ENCODE measurements around the gene ADSL.
A peak's percentile ranks its signal among the peaks of the same experiment; 100 is the strongest.
"Not testable (repeated sequence)": the region's sequence is repeated elsewhere in the genome, so short reads cannot be mapped to it uniquely, and the experiment has no call there.

The ADSL gene

DNA sequence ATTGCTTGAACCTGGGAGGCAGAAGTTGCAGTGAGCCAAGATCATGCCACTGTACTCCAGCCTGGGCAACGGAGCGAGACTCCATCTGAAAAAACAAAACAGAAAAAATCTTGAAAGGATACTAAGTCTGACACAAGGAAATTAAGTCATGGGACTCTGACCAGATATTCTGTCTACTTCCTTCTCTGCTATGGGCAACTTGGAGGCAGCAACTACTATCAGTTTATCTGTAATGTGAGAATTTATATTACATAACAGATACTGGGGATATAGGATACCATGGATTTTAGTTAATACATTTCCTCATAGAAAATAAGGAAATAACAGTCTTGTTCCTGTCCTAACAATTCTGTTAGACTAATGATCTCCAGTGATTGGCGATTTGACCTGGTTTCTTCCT is 22.5 kb downstream of the ADSL start:
- no peak for TF ChIP-seq ZNF274 (IDR thresholded peaks at IDR 0.05; ENCODE audit: low read depth, low read length)
- no peak overlapping the region for H3K4me3 ChIP-seq (ENCODE audit: low read length)

DNA sequence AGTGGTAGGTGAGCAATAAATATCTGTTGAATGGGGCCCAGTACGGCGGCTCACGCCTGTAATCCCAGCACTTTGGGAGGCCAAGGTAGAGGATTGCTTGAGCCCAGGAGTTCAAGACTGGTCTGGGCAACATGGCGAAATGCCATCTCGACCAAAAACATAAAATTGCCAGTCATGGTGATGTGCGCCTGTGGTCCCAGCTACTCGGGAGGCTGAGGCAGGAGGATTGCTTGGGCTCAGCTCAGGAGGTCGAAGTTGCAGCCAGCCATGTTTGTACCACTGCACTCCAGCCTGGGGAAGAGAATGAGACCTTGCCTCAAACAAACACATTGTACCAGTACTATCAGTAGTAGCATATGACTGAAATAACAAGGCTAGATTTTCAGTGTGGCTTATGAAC is 28.3 kb downstream of the ADSL start:
- no peak for TF ChIP-seq ZNF274 (IDR thresholded peaks at IDR 0.05; ENCODE audit: low read depth, low read length)
- H3K4me3 ChIP-seq (ENCODE audit: low read length), result no peak overlapping the region

DNA sequence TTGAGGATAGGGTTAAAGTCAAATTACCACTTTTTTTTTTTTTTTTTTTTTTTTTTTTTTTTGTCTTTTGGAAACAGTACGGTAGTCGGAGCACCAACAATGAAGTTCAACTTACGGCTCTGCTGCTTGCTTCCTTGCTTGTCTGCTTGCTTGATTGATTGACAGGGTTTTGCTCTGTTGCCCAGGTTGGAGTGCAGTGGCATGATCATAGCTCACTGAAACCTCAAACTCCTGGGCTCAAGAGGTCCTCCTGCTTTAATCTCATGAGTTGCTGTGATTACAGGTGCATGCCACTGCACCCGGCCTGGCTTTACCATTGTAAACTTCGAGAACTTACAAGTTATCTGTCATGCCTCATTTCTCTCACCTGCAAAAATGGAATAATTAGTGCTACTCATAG is 29.8 kb downstream of the ADSL start:
- H3K4me3 ChIP-seq (ENCODE audit: low read length), result no peak overlapping the region
- TF ChIP-seq ZNF274 (IDR thresholded peaks at IDR 0.05; ENCODE audit: low read depth, low read length), result no peak

GRCh38 chr22:40377931-40378330 is 31.6 kb downstream of the ADSL start:
- no peak for TF ChIP-seq ZNF274 (IDR thresholded peaks at IDR 0.05; ENCODE audit: low read depth, low read length)
- H3K4me3 ChIP-seq (ENCODE audit: low read length), result no peak overlapping the region

- H3K4me3 ChIP-seq (ENCODE audit: low read length), result not testable (repeated sequence)
Observed at GRCh38 chr22:40378448-40378847, 32.1 kb downstream of the ADSL start.

GRCh38 chr22:40381461-40381860 is 35.2 kb downstream of the ADSL start:
- no peak for TF ChIP-seq ZNF274 (IDR thresholded peaks at IDR 0.05; ENCODE audit: low read depth, low read length)

GRCh38 chr22:40383905-40384304 is 37.6 kb downstream of the ADSL start:
- H3K4me3 ChIP-seq (ENCODE audit: low read length), result no peak overlapping the region
- no peak for TF ChIP-seq ZNF274 (IDR thresholded peaks at IDR 0.05; ENCODE audit: low read depth, low read length)

More at GRCh38 chr22:40381461-40381860, 35.2 kb downstream of the ADSL start:
- no peak overlapping the region for H3K4me3 ChIP-seq (ENCODE audit: low read length)

DNA sequence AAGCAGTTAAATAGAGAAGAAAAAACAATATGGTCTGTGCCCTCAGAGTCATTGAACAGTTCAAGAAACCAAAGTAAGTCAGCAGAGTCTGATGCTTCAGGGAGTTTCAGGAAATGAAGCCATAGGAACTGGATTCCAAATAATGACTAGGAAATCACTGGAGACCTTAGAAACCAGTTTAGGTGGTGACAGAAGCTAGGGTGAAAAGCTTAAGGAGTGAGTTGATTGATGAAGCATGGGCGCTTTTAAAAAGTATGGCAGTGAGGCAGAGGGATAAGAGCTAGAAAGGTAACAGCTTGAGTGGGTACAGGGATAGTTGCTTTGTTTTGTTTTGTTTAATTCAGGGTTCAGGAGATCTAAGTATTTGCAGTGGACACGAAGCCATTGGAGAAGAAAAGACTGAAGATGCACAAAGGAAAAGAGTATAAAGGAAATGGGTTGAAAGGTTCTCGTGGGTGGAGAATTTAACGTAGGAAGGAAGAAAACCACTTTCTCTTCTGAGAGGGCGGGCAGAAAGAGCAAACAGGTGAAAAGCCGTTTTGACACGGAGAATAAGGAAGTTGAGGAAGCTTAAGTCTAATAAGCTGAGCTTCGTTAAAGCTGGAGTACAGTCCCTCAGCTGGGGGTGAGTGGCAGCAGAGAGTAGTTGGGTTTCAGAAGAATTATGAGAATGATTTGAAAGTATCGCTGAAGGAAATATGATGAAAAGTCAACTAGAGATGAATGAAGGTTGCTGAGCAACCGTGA is 38.9 kb downstream of the ADSL start:
- no peak for TF ChIP-seq ZNF274 (IDR thresholded peaks at IDR 0.05; ENCODE audit: low read depth, low read length)
- H3K4me3 ChIP-seq (ENCODE audit: low read length), result peak overlapping the region; percentile 38

GRCh38 chr22:40387746-40388145 is 41.4 kb downstream of the ADSL start:
- H3K4me3 ChIP-seq (ENCODE audit: low read length), result no peak overlapping the region
- no peak for TF ChIP-seq ZNF274 (IDR thresholded peaks at IDR 0.05; ENCODE audit: low read depth, low read length)

DNA sequence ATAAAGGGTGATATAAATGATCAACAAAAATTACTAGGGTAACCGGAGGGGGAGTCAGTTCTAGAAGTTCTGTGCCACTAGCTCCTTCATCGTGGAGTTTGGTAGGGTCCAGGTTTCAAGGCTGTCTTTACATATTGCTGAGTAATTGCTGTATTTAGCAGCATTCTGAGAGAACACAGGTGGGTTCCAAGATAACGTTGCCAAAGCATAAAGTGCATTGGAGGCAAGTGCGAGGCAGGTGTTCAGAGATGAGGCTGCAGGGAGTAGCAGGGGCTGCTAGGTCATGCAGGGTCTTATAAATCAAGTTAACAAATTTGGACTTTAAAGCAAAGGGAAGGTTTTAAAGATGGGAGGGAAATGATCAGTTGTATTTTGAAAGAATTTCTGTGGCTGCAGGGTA is 41.9 kb downstream of the ADSL start:
- no peak overlapping the region for H3K4me3 ChIP-seq (ENCODE audit: low read length)
- no peak for TF ChIP-seq ZNF274 (IDR thresholded peaks at IDR 0.05; ENCODE audit: low read depth, low read length)

- no peak overlapping the region for H3K4me3 ChIP-seq (ENCODE audit: low read length)
- TF ChIP-seq ZNF274 (IDR thresholded peaks at IDR 0.05; ENCODE audit: low read depth, low read length), result no peak
Observed at GRCh38 chr22:40391417-40391816, 45.1 kb downstream of the ADSL start.

GRCh38 chr22:40392618-40393017 is 46.3 kb downstream of the ADSL start:
- H3K4me3 ChIP-seq (ENCODE audit: low read length), result no peak overlapping the region
- TF ChIP-seq ZNF274 (IDR thresholded peaks at IDR 0.05; ENCODE audit: low read depth, low read length), result no peak

GRCh38 chr22:40394607-40395006 is 48.3 kb downstream of the ADSL start:
- no peak for TF ChIP-seq ZNF274 (IDR thresholded peaks at IDR 0.05; ENCODE audit: low read depth, low read length)
- H3K4me3 ChIP-seq (ENCODE audit: low read length), result no peak overlapping the region

DNA sequence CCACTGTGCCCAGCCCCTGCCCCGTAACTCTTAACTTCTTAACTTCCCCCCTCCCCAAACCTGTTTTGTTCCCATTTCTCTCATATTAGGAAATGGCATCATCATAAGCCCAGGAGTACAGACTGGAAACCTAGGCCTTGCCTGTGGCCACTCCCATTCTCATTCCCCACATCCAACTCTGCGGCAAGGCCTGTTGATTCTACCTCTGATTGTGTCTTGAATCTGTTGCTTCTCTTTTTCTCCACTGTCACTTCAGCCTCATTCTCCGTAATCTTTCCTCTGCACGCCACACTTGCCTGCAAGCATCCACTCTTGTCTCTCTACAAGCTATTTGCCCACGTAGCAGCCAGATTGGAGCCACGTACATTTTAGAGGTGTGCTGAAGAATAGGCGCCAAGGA is 49.3 kb downstream of the ADSL start:
- H3K4me3 ChIP-seq (ENCODE audit: low read length), result no peak overlapping the region

GRCh38 chr22:40396882-40397281 is 50.6 kb downstream of the ADSL start:
- no peak for TF ChIP-seq ZNF274 (IDR thresholded peaks at IDR 0.05; ENCODE audit: low read depth, low read length)

More for the DNA sequence above, 49.3 kb downstream of the ADSL start:
- no peak for TF ChIP-seq ZNF274 (IDR thresholded peaks at IDR 0.05; ENCODE audit: low read depth, low read length)

DNA sequence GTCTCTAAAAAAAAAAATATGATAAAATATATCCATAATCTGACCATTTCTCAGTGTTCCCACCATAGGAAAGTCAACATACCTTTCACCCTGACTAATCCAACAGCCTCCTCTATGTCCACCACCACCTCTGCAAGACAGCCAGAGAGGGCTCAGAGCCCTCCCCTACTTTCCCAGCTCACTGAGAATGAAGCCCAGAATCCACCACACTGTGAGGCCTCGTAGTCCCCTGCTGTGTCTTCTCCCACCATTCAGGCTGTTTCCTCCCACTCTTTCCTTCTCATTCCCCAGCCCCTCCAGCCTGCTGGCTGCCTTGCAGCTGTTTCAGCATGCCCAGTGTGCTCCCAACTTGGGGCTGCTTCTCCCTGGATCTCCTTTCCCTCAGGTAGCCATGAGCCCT is 51.1 kb downstream of the ADSL start:
- TF ChIP-seq ZNF274 (IDR thresholded peaks at IDR 0.05; ENCODE audit: low read depth, low read length), result no peak
- H3K4me3 ChIP-seq (ENCODE audit: low read length), result no peak overlapping the region

More at GRCh38 chr22:40396882-40397281, 50.6 kb downstream of the ADSL start:
- H3K4me3 ChIP-seq (ENCODE audit: low read length), result no peak overlapping the region
